ENCODE measurements around the gene ACLY.
A peak's percentile ranks its signal among the peaks of the same experiment; 100 is the strongest.

ACLY gene

GRCh38 chr17:41925991-41926590, 7.3 kb upstream of the ACLY start:
- no peaks in the 10 kb centered on the region for H3K27me3 ChIP-seq (ENCODE audit: control insufficient read depth in 5 of 5, insufficient read depth in 4 of 5, low read length in 5 of 5)
- H3K4me1 ChIP-seq (ENCODE audit: control insufficient read depth in 5 of 5, insufficient read depth in 5 of 5, low read length in 5 of 5) = peaks cover 0 to 16% (median 11%) of the 10 kb centered on the region in 5 donors
- no peak overlapping the region for H3K4me3 ChIP-seq (ENCODE audit: low read depth in 1 of 5, low read length in 5 of 5)
- no peaks in the 10 kb centered on the region for H3K36me3 ChIP-seq (ENCODE audit: control insufficient read depth in 5 of 5, insufficient read depth in 5 of 5, low read length in 5 of 5)
- no peak overlapping the region for H3K27ac ChIP-seq (ENCODE audit: low read depth, low read length)
- no peaks in the 10 kb centered on the region for H3K9me3 ChIP-seq (ENCODE audit: control insufficient read depth in 5 of 5, low read length in 5 of 5)
- no peak overlapping the region for H3K9ac ChIP-seq (ENCODE audit: low read length in 5 of 5)

- Histone ChIP-seq H3K36me3 (ENCODE audit: control insufficient read depth in 5 of 5, insufficient read depth in 5 of 5, low read length in 5 of 5) (no peaks in the 10 kb centered on the region), H3K4me1 (ENCODE audit: control insufficient read depth in 5 of 5, insufficient read depth in 5 of 5, low read length in 5 of 5) (peaks cover 5 to 40% (median 25%) of the 10 kb centered on the region in 5 donors), H3K9ac (ENCODE audit: low read length in 5 of 5) (no peak overlapping the region), H3K9me3 (ENCODE audit: control insufficient read depth in 5 of 5, low read length in 5 of 5) (no peaks in the 10 kb centered on the region), H3K4me3 (ENCODE audit: low read depth in 1 of 5, low read length in 5 of 5) (no peak overlapping the region), H3K27ac (ENCODE audit: low read depth, low read length) (no peak overlapping the region), H3K27me3 (ENCODE audit: control insufficient read depth in 5 of 5, insufficient read depth in 4 of 5, low read length in 5 of 5) (no peaks in the 10 kb centered on the region)
Observed at GRCh38 chr17:41920580-41920955, 1.8 kb upstream of the ACLY start.

GRCh38 chr17:41919840-41920579, 1.3 kb upstream of the ACLY start:
- Histone ChIP-seq H3K9me3 (ENCODE audit: control insufficient read depth in 5 of 5, low read length in 5 of 5) (no peaks in the 10 kb centered on the region), H3K4me3 (ENCODE audit: low read depth in 1 of 5, low read length in 5 of 5) (peak overlapping the region in 2 of 5 donors; percentile 84 to 97), H3K4me1 (ENCODE audit: control insufficient read depth in 5 of 5, insufficient read depth in 5 of 5, low read length in 5 of 5) (peaks cover 5 to 46% (median 26%) of the 10 kb centered on the region in 5 donors), H3K27ac (ENCODE audit: low read depth, low read length) (peak overlapping the region; percentile 72), H3K9ac (ENCODE audit: low read length in 5 of 5) (peak overlapping the region in 3 of 5 donors; percentile 6 to 71 (median 68)), H3K36me3 (ENCODE audit: control insufficient read depth in 5 of 5, insufficient read depth in 5 of 5, low read length in 5 of 5) (peaks cover 0 to 2% (median 0%) of the 10 kb centered on the region in 5 donors), H3K27me3 (ENCODE audit: control insufficient read depth in 5 of 5, insufficient read depth in 4 of 5, low read length in 5 of 5) (no peaks in the 10 kb centered on the region)

- Histone ChIP-seq H3K9me3 (ENCODE audit: control insufficient read depth in 5 of 5, low read length in 5 of 5) (no peaks in the 10 kb centered on the region), H3K27ac (ENCODE audit: low read depth, low read length) (peak overlapping the region; percentile 72), H3K9ac (ENCODE audit: low read length in 5 of 5) (peak overlapping the region in 4 of 5 donors; percentile 6 to 92 (median 80)), H3K4me1 (ENCODE audit: control insufficient read depth in 5 of 5, insufficient read depth in 5 of 5, low read length in 5 of 5) (peaks cover 5 to 53% (median 34%) of the 10 kb centered on the region in 5 donors), H3K4me3 (ENCODE audit: low read depth in 1 of 5, low read length in 5 of 5) (peak overlapping the region; percentile 42 to 97 (median 84)), H3K36me3 (ENCODE audit: control insufficient read depth in 5 of 5, insufficient read depth in 5 of 5, low read length in 5 of 5) (peaks cover 0 to 2% (median 0%) of the 10 kb centered on the region in 5 donors), H3K27me3 (ENCODE audit: control insufficient read depth in 5 of 5, insufficient read depth in 4 of 5, low read length in 5 of 5) (no peaks in the 10 kb centered on the region)
Observed at GRCh38 chr17:41919165-41919817, 540 bp upstream of the ACLY start.

- Histone ChIP-seq H3K4me1 (ENCODE audit: control insufficient read depth in 5 of 5, insufficient read depth in 5 of 5, low read length in 5 of 5) (peaks cover 5 to 67% (median 45%) of the 10 kb centered on the region in 5 donors), H3K27ac (ENCODE audit: low read depth, low read length) (peak overlapping the region; percentile 95), H3K9me3 (ENCODE audit: control insufficient read depth in 5 of 5, low read length in 5 of 5) (no peaks in the 10 kb centered on the region)
Observed at GRCh38 chr17:41917679-41918313, 955 bp downstream of the ACLY start.

GRCh38 chr17:41917192-41917591, 1.6 kb downstream of the ACLY start:
- peaks cover 5 to 67% (median 45%) of the 10 kb centered on the region in 5 donors for H3K4me1 ChIP-seq (ENCODE audit: control insufficient read depth in 5 of 5, insufficient read depth in 5 of 5, low read length in 5 of 5)
- H3K36me3 ChIP-seq (ENCODE audit: control insufficient read depth in 5 of 5, insufficient read depth in 5 of 5, low read length in 5 of 5) = peaks cover 0 to 17% (median 16%) of the 10 kb centered on the region in 5 donors
- H3K4me3 ChIP-seq (ENCODE audit: low read depth in 1 of 5, low read length in 5 of 5) = peak overlapping the region; percentile 80 to 97 (median 84)
- H3K9me3 ChIP-seq (ENCODE audit: control insufficient read depth in 5 of 5, low read length in 5 of 5) = no peaks in the 10 kb centered on the region
- H3K27me3 ChIP-seq (ENCODE audit: control insufficient read depth in 5 of 5, insufficient read depth in 4 of 5, low read length in 5 of 5) = no peaks in the 10 kb centered on the region
- peak overlapping the region; percentile 95 for H3K27ac ChIP-seq (ENCODE audit: low read depth, low read length)
- peak overlapping the region in 3 of 5 donors; percentile 82 to 91 (median 88) for H3K9ac ChIP-seq (ENCODE audit: low read length in 5 of 5)

More at GRCh38 chr17:41917679-41918313, 955 bp downstream of the ACLY start:
- Histone ChIP-seq H3K36me3 (ENCODE audit: control insufficient read depth in 5 of 5, insufficient read depth in 5 of 5, low read length in 5 of 5) (peaks cover 0 to 11% (median 10%) of the 10 kb centered on the region in 5 donors), H3K4me3 (ENCODE audit: low read depth in 1 of 5, low read length in 5 of 5) (peak overlapping the region; percentile 80 to 97 (median 84)), H3K9ac (ENCODE audit: low read length in 5 of 5) (peak overlapping the region; percentile 44 to 92 (median 88)), H3K27me3 (ENCODE audit: control insufficient read depth in 5 of 5, insufficient read depth in 4 of 5, low read length in 5 of 5) (no peaks in the 10 kb centered on the region)

- peak overlapping the region in 2 of 5 donors; percentile 26 to 53 for H3K9ac ChIP-seq (ENCODE audit: low read length in 5 of 5)
- no peak overlapping the region for H3K4me3 ChIP-seq (ENCODE audit: low read depth in 1 of 5, low read length in 5 of 5)
- H3K27ac ChIP-seq (ENCODE audit: low read depth, low read length) = peak overlapping the region; percentile 74
- H3K27me3 ChIP-seq (ENCODE audit: control insufficient read depth in 5 of 5, insufficient read depth in 4 of 5, low read length in 5 of 5) = no peaks in the 10 kb centered on the region
- H3K9me3 ChIP-seq (ENCODE audit: control insufficient read depth in 5 of 5, low read length in 5 of 5) = no peaks in the 10 kb centered on the region
- H3K36me3 ChIP-seq (ENCODE audit: control insufficient read depth in 5 of 5, insufficient read depth in 5 of 5, low read length in 5 of 5) = peaks cover 0 to 33% (median 32%) of the 10 kb centered on the region in 5 donors
- H3K4me1 ChIP-seq (ENCODE audit: control insufficient read depth in 5 of 5, insufficient read depth in 5 of 5, low read length in 5 of 5) = peaks cover 5 to 67% (median 45%) of the 10 kb centered on the region in 5 donors
Observed at GRCh38 chr17:41915566-41915965, 3.2 kb downstream of the ACLY start.

- Histone ChIP-seq H3K4me3 (ENCODE audit: low read depth in 1 of 5, low read length in 5 of 5) (no peak overlapping the region), H3K9me3 (ENCODE audit: control insufficient read depth in 5 of 5, low read length in 5 of 5) (no peaks in the 10 kb centered on the region), H3K9ac (ENCODE audit: low read length in 5 of 5) (peak overlapping the region in 2 of 5 donors; percentile 26 to 60), H3K27ac (ENCODE audit: low read depth, low read length) (peak overlapping the region; percentile 74), H3K27me3 (ENCODE audit: control insufficient read depth in 5 of 5, insufficient read depth in 4 of 5, low read length in 5 of 5) (no peaks in the 10 kb centered on the region), H3K36me3 (ENCODE audit: control insufficient read depth in 5 of 5, insufficient read depth in 5 of 5, low read length in 5 of 5) (peaks cover 0 to 38% (median 38%) of the 10 kb centered on the region in 5 donors), H3K4me1 (ENCODE audit: control insufficient read depth in 5 of 5, insufficient read depth in 5 of 5, low read length in 5 of 5) (peaks cover 5 to 69% (median 45%) of the 10 kb centered on the region in 5 donors)
Observed at GRCh38 chr17:41915020-41915419, 3.7 kb downstream of the ACLY start.

GRCh38 chr17:41914358-41914766, 4.4 kb downstream of the ACLY start:
- Histone ChIP-seq H3K27ac (ENCODE audit: low read depth, low read length) (peak overlapping the region; percentile 74), H3K4me1 (ENCODE audit: control insufficient read depth in 5 of 5, insufficient read depth in 5 of 5, low read length in 5 of 5) (peaks cover 5 to 64% (median 39%) of the 10 kb centered on the region in 5 donors), H3K9ac (ENCODE audit: low read length in 5 of 5) (peak overlapping the region in 3 of 5 donors; percentile 2 to 23 (median 2)), H3K36me3 (ENCODE audit: control insufficient read depth in 5 of 5, insufficient read depth in 5 of 5, low read length in 5 of 5) (peaks cover 0 to 45% (median 44%) of the 10 kb centered on the region in 5 donors), H3K4me3 (ENCODE audit: low read depth in 1 of 5, low read length in 5 of 5) (peak overlapping the region in 3 of 5 donors; percentile 6 to 36 (median 13)), H3K9me3 (ENCODE audit: control insufficient read depth in 5 of 5, low read length in 5 of 5) (no peaks in the 10 kb centered on the region), H3K27me3 (ENCODE audit: control insufficient read depth in 5 of 5, insufficient read depth in 4 of 5, low read length in 5 of 5) (no peaks in the 10 kb centered on the region)

Measured in subcutaneous abdominal adipose tissue (tissue), 5 donors.